ENCODE data around the gene ZNF827. TPM values are rescaled to one million over a fixed set of nuclear protein-coding genes. Genes with fewer than 3 reads are reported as not detected.

ZNF827 gene
- total RNA-seq, 1 donor from 2014 or later, result 27.2 TPM

GRCh38 chr4:145976680-145977079 is 38.1 kb upstream of the ZNF827 start:
- ChIA-PET CTCF (no interaction called here), POLR2A (no interaction called here)
- no peaks in the 10 kb centered on the region for H3K36me3 Mint-ChIP-seq (ENCODE audit: low read depth)
- intact Hi-C loops (cut with micrococcal nuclease), result no loop called here
- H3K27ac Mint-ChIP-seq, result no peak overlapping the region
- ATAC-seq (ENCODE audit: low read depth) (no peak), DNase-seq (no peak)
- H3K9me3 Mint-ChIP-seq, result peaks cover 5% of the 10 kb centered on the region
- H3K27me3 Mint-ChIP-seq, result no peaks in the 10 kb centered on the region
- H3K4me3 Mint-ChIP-seq, result no peak overlapping the region
- no peaks in the 10 kb centered on the region for H3K4me1 Mint-ChIP-seq
- no peak for TF ChIP-seq CTCF (IDR thresholded peaks at IDR 0.05)

- no peak for DNase-seq
- CTCF ChIA-PET, result no interaction called here
- no peaks in the 10 kb centered on the region for H3K36me3 Mint-ChIP-seq (ENCODE audit: low read depth)
- H3K27ac Mint-ChIP-seq, result no peak overlapping the region
- no peaks in the 10 kb centered on the region for H3K27me3 Mint-ChIP-seq
- POLR2A ChIA-PET, result no interaction called here
- intact Hi-C loops (cut with micrococcal nuclease), result no loop called here
- H3K9me3 Mint-ChIP-seq, result no peaks in the 10 kb centered on the region
- TF ChIP-seq CTCF (IDR thresholded peaks at IDR 0.05), result no peak
- H3K4me3 Mint-ChIP-seq, result no peak overlapping the region
- ATAC-seq (ENCODE audit: low read depth), result no peak
- peaks cover 6% of the 10 kb centered on the region for H3K4me1 Mint-ChIP-seq
Measured at GRCh38 chr4:145960012-145960411, 21.4 kb upstream of the ZNF827 start.

- Mint-ChIP-seq H3K27me3 (no peaks in the 10 kb centered on the region), H3K4me3 (no peak overlapping the region), H3K9me3 (no peaks in the 10 kb centered on the region), H3K4me1 (peaks cover 6% of the 10 kb centered on the region), H3K36me3 (ENCODE audit: low read depth) (no peaks in the 10 kb centered on the region), H3K27ac (no peak overlapping the region)
- ChIA-PET CTCF (no interaction called here), POLR2A (no interaction called here)
- no peak for TF ChIP-seq CTCF (IDR thresholded peaks at IDR 0.05)
- no peak for ATAC-seq (ENCODE audit: low read depth)
- DNase-seq, result no peak
- intact Hi-C loops (cut with micrococcal nuclease), result loop anchor here (2.0 to 5.0 kb wide), 4 partner anchors 75 to 385 kb away; no protein-coding TSS in a partner anchor
Measured at GRCh38 chr4:145957302-145957701, 18.7 kb upstream of the ZNF827 start.

- H3K27me3 Mint-ChIP-seq, result no peaks in the 10 kb centered on the region
- CTCF ChIA-PET, result interaction anchor here (0.7 to 1.1 kb wide), 4 partner anchors 16 to 128 kb away, joined by 3 to 4 read pairs (median 4); no protein-coding TSS in a partner anchor
- intact Hi-C loops (cut with micrococcal nuclease), result loop anchor here (1.0 to 5.0 kb wide), 8 partner anchors 18 to 1141 kb away; partner anchors contain the start of genes LSM6 and ZNF827
- TF ChIP-seq CTCF (IDR thresholded peaks at IDR 0.05), result peak; percentile 87
- POLR2A ChIA-PET, result no interaction called here
- H3K9me3 Mint-ChIP-seq, result no peaks in the 10 kb centered on the region
- peaks cover 6% of the 10 kb centered on the region for H3K4me1 Mint-ChIP-seq
- H3K27ac Mint-ChIP-seq, result no peak overlapping the region
- H3K4me3 Mint-ChIP-seq, result no peak overlapping the region
- H3K36me3 Mint-ChIP-seq (ENCODE audit: low read depth), result no peaks in the 10 kb centered on the region
- DNase-seq (no peak), ATAC-seq (ENCODE audit: low read depth) (peak; percentile 77)
Measured at GRCh38 chr4:145956288-145956890, 17.8 kb upstream of the ZNF827 start.

GRCh38 chr4:145954924-145955339 is 16.3 kb upstream of the ZNF827 start:
- H3K4me3 Mint-ChIP-seq, result no peak overlapping the region
- DNase-seq (no peak), ATAC-seq (ENCODE audit: low read depth) (no peak)
- POLR2A ChIA-PET, result no interaction called here
- H3K4me1 Mint-ChIP-seq, result peaks cover 6% of the 10 kb centered on the region
- peaks cover 5% of the 10 kb centered on the region for H3K27me3 Mint-ChIP-seq
- no peak overlapping the region for H3K27ac Mint-ChIP-seq
- intact Hi-C loops (cut with micrococcal nuclease), result loop anchor here (5.0 kb wide), 2 partner anchors 77 to 387 kb away; no protein-coding TSS in a partner anchor
- CTCF ChIA-PET, result no interaction called here
- TF ChIP-seq CTCF (IDR thresholded peaks at IDR 0.05), result no peak
- H3K36me3 Mint-ChIP-seq (ENCODE audit: low read depth), result no peaks in the 10 kb centered on the region
- no peaks in the 10 kb centered on the region for H3K9me3 Mint-ChIP-seq

Measured in activated B cell treated with CpG ODN at 0.5 μM for 24 hours (primary cell).